Retinal pigment epithelial cell (primary cell): ENCODE measurements around the gene TCN1.
"Not testable (repeated sequence)": the region's sequence is repeated elsewhere in the genome, so short reads cannot be mapped to it uniquely, and the experiment has no call there.

Experiments used
- DNase-seq: peaks from one replicate; pipeline ENCODE4 v3.0.0-alpha.2; 2010; ENCODE audit warnings: low read depth
- H3K4me3 ChIP-seq: 2 replicates; pipeline ENCODE4 v1.5.1; 2011; ENCODE audit warnings: mild to moderate bottlenecking, low read length, control low read depth, moderate library complexity
- TF ChIP-seq, protein P1 (sequence below): conservative IDR thresholded peaks from 2 replicates; pipeline ENCODE4 v1.5.1; 2011; ENCODE audit warnings: low read depth, low read length, control low read depth, inconsistent platforms

TCN1 gene

DNA sequence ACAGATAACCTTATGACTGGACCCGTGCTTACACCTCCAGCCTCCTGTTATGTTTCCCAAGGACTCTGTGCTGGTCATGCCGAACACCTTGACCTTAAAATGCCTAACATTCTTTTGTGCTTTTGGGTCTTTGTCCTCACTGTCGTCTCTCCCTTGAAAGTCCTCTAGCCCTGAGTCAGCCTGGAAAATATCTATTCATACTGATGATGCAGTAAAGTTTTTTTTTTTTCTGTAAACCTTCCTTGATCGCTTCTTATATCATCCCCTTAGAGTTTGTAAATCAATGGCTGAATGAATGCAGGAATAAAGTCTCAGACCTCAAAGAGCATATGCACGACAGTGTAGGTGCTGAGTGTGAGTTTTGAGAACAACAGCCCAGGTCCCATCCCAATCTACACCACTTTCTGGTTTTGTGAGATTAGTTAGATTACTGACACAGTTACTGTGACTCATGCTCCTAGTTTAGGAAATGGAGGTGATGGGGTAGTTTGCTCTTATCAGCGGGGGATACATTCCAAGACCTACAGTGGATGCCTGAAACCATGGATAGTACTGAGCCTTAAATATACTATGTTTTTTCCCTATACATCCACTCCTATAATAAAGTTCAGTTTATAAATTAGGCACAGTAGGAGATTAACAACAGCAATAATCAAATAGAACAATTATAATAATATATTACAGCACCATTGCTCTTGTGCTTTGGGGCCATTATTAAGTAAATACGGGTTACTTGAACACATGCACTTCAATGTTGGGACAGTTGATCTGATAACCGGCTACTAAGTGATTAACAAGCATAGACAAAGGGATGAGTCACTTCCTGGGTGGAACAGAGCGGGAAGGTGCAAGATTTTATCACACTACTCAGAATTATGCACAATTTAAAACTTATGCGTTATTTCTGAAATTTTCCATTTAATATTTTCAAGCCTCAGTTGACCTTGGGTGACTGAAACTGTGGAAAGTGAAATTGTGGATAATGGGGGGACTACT is 8.6 kb downstream of the TCN1 start:
- TF ChIP-seq, protein P1, sequence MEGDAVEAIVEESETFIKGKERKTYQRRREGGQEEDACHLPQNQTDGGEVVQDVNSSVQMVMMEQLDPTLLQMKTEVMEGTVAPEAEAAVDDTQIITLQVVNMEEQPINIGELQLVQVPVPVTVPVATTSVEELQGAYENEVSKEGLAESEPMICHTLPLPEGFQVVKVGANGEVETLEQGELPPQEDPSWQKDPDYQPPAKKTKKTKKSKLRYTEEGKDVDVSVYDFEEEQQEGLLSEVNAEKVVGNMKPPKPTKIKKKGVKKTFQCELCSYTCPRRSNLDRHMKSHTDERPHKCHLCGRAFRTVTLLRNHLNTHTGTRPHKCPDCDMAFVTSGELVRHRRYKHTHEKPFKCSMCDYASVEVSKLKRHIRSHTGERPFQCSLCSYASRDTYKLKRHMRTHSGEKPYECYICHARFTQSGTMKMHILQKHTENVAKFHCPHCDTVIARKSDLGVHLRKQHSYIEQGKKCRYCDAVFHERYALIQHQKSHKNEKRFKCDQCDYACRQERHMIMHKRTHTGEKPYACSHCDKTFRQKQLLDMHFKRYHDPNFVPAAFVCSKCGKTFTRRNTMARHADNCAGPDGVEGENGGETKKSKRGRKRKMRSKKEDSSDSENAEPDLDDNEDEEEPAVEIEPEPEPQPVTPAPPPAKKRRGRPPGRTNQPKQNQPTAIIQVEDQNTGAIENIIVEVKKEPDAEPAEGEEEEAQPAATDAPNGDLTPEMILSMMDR: no peak
- no peak for DNase-seq
- H3K4me3 ChIP-seq: no peak overlapping the region

DNA sequence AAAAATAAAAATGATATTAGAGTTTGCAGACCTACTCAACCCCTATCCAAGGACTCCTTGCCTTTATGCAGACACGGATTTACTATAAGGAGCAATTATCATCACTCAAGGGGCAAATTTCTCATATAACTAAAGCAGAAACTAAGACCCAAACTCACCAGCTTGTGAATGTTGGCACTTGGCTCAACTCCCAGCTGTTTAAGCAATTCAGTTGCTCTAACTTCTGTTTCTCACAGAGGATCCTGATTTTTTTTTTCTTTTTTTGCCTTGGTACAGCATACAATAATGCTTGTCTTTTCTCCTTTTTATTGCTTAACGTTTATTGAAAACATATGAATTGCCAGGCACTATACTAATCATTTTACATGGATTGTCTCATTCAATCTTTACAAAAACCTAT is 11.4 kb downstream of the TCN1 start:
- no peak for DNase-seq
- TF ChIP-seq, protein P1: no peak
- no peak overlapping the region for H3K4me3 ChIP-seq

DNA sequence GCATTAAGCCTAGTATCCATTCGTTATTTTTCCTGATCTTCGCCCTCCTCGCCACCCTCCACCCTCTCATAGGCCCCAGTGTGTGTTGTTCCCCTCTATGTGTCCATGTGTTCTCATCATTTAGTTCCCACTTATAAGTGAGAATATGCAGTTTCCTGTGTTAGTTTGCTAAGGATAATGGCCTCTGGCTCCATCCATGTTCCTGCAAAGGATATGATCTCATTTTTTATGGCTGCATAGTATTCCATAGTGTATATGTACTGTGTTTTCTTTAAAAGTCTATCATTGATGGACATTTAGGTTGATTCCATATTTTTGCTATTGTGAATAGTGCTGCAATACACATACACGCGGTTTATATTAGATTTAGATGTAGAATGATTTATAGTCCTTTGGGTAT is 14.9 kb downstream of the TCN1 start:
- DNase-seq, H3K4me3 ChIP-seq: not testable (repeated sequence)

DNA sequence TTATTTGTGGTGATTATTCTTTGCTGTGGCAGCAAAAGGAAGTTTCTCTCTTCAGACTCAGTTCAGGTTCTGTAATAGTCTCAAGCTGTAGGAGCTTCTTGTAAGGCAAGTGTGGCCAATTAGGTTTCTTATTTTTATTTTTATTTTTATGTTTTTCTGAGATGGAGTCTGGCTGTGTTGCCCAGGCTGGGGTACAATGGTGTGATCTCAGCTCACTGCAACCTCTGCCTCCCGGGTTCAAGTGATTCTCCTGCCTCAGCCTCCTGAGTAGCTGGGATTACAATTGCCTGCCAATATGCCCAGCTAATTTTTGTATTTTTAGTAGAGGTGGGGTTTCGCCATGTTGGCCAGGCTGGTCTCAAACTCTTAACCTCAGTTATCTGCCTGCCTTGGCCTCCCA is 16.7 kb downstream of the TCN1 start:
- DNase-seq, H3K4me3 ChIP-seq: not testable (repeated sequence)

DNA sequence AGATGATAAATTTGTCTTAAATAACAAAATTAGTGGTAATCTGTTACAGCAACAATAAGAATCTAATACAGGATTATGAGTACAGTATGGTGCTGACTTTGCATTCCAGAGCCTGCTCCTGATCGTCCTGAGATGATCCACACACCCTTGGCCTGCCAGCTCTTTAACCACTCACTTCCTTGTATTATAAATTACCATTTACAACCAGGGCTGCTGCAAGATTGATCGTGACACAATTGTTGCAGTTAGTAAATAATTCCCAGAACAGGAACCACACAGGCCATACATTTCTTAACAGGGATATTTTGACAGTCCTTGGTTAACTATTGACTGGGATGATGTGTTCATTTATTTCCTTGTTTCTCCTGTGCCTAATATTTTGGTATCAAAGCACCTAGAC is 17.2 kb downstream of the TCN1 start:
- no peak for DNase-seq
- H3K4me3 ChIP-seq: no peak overlapping the region
- TF ChIP-seq, protein P1: no peak

DNA sequence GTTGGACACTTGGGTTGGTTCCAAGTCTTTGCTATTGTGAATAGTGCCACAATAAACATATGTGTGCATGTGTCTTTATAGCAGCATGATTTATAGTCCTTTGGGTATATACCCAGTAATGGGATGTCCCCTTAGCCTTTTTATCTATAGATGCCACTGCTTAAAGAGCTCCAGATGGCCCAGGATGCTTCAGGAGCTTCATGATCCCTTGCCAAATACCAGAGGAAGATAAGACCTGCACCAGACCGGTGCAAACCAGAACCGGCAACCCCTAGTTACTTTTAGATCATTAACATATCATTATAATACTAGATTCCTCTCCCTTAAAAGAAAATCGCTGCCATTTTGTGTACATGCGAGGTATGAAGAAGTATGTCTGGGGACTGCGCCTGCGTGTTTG is 17.8 kb downstream of the TCN1 start:
- DNase-seq, H3K4me3 ChIP-seq: not testable (repeated sequence)

DNA sequence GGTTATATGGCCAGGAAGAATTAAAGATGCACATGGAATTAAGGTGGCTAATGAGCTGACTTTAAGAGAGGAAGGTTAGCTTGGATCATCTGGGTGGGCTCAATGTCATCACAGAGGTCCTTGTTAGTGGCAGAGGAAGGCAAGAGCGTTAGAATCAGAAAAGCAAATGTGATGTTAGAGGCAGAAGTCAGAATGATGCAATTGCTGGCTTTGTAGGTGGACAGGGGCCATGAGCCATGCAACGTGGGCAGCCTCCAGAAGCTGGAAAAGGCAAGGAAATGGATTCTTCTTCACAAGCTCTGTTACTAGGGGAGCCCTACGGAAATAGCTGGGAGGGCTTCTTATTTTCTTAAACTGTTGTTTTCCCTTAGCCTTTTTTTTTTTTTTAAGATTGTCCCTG is 18.7 kb downstream of the TCN1 start:
- no peak for DNase-seq

DNA sequence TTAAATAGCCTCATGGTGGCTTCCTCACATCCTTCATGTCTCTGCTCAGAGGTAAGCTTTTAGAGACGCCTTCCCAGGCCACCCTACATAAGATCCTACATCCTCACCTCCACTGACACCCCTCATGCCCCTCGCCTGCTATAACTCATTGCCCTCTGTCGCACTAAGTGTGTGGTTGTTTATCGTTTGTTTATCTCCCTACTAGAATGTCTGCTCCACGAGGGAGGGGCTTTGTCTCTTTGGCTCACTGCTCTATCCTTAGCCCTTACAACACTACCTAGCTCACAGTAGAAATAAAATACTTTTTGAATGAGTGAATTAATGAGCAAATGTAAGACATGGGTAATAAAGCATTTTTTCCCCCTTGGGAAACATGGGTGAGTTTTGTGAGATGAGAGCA is 19.7 kb downstream of the TCN1 start:
- DNase-seq: no peak
- no peak overlapping the region for H3K4me3 ChIP-seq
- TF ChIP-seq, protein P1: no peak

More for the DNA sequence above, 18.7 kb downstream of the TCN1 start:
- TF ChIP-seq, protein P1: no peak
- H3K4me3 ChIP-seq: no peak overlapping the region
